Body of pancreas (tissue), 4 donors: ENCODE results near the gene ATP1A4.

Experiments
- POLR2A ChIP-seq, 3 donors: fragments of 450-650 bp; IDR thresholded peaks; one replicate each; pipeline ENCODE4 v1.6.1; 2016; ENCODE audit warnings: antibody characterized with exemption in 3 of 3, mild to moderate bottlenecking in 2 of 3
- TF ChIP-seq, protein P1 (sequence below), 7 experiments: fragments of 450-650 bp in 4 of 7; fragments of 200-600 bp in 3 of 7; sonication (generic) in 3 of 7; IDR thresholded peaks; one replicate each; pipeline ENCODE4 v1.5.1; 2016 to 2019; ENCODE audit warnings: antibody characterized with exemption in 7 of 7

DNA sequence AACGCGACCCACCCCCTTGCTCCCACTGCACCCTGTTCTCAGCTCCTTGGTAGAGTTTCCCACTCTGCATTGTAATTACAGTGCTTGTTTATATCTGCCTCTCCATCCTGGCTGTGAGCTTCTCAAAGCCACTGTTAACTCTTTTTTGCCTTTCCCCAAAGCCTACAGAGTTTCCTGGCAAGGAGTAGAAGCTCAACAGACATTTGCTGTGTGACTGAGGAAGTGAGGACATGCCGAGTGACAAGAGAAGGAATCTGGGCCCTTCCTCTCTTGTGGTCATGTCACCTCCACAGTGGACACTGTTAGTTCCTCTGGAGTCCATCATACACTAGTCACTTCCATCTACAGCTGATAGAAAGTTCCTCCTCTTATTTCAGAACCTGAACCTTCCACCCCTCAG lies 46.9 kb upstream of the ATP1A4 start:
- TF ChIP-seq, protein P1, sequence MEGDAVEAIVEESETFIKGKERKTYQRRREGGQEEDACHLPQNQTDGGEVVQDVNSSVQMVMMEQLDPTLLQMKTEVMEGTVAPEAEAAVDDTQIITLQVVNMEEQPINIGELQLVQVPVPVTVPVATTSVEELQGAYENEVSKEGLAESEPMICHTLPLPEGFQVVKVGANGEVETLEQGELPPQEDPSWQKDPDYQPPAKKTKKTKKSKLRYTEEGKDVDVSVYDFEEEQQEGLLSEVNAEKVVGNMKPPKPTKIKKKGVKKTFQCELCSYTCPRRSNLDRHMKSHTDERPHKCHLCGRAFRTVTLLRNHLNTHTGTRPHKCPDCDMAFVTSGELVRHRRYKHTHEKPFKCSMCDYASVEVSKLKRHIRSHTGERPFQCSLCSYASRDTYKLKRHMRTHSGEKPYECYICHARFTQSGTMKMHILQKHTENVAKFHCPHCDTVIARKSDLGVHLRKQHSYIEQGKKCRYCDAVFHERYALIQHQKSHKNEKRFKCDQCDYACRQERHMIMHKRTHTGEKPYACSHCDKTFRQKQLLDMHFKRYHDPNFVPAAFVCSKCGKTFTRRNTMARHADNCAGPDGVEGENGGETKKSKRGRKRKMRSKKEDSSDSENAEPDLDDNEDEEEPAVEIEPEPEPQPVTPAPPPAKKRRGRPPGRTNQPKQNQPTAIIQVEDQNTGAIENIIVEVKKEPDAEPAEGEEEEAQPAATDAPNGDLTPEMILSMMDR (IDR thresholded peaks at IDR 0.05): no peak
- TF ChIP-seq POLR2A (IDR thresholded peaks at IDR 0.05): no peak
